HG03439 (cell line): Measurements from ENCODE around the gene MLC1.

Experiments
- ATAC-seq: cut with Tn5 transposase; IDR thresholded peaks from one replicate; pipeline ENCODE4 v1.9.1; 2021; ENCODE audit warnings: mild to moderate bottlenecking, moderate library complexity; ENCODE audit not compliant: unreplicated experiment

The MLC1 gene

DNA sequence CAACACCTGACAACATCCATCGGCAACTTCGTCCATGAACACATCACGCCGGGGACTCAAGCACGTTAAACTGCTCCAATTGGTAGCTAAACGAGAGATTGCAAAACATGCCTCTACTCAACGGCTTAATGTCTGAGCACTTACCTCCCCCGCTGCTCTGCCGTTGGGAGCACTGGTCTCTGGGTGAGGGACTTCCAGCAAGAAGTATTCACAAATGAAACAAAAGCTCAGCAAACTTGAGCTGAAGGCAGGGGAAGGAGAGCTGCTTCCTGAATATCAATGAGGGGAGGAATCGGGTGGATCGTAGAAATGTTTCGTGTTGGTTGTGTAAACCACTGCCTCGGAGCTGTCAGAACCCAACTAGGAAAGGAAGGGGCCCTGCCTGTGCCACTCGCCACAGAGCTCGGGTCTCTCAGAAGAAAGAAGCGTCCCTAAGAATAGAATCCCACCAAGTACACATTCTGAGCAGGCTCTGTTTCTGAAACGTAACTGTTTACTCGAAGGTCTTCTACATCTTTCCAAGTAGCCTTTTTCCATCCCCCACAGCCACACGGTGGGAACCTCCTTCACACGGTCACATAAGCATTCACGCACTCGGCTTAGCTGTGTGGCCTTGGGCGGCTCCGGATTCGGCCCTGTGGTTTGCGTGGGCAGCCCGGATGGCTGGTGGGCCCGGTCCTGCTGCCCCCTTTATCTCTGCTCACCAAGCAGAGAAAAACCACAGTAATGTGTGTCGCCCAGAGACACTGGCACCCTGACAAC is at the start of gene MLC1:
Gene MLC1 (minus strand): TSS at position 216 of the 762 bp plus-strand sequence. CDS start 524 bp downstream, outside the sequence.
- ATAC-seq = no peak

DNA sequence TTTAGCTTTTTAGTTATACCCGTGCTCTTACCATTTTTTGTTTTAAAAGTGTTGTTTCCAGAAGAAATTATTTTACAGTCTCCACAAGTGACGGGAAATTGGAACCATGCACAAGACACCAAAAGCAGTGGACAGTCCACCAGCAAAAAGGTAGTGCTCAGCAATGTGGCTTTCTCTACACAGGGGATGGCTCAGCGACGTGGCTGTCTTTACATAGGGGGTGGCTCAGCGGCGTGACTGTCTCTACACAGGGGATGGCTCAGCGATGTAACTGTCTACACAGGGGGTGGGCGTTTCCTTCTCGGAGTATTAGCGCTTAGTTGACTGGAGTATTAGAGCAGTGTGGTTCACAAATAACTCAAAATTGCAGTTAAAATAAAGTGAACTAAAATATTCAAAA is 49.3 kb upstream of the MLC1 start:
- ATAC-seq = no peak

DNA sequence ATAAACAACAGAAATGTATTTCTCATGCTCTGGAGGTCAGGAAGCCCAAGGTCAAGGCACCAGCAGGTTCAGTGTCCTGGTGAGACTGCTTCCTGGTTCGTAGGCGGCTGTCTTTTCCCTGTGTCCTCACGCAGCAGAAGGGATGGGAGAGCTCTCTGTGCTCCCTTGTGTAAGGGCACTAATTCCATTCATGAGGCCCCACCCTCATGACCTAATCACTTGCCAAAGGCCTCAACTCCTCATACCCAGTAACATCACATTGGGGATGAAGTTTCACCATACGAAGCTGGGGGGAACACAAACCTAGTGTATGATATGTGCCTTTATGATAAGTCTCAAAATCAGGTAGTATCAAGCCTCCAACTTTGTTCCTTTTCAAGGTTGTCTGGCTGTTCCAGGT is 46.7 kb upstream of the MLC1 start:
- ATAC-seq = no peak

DNA sequence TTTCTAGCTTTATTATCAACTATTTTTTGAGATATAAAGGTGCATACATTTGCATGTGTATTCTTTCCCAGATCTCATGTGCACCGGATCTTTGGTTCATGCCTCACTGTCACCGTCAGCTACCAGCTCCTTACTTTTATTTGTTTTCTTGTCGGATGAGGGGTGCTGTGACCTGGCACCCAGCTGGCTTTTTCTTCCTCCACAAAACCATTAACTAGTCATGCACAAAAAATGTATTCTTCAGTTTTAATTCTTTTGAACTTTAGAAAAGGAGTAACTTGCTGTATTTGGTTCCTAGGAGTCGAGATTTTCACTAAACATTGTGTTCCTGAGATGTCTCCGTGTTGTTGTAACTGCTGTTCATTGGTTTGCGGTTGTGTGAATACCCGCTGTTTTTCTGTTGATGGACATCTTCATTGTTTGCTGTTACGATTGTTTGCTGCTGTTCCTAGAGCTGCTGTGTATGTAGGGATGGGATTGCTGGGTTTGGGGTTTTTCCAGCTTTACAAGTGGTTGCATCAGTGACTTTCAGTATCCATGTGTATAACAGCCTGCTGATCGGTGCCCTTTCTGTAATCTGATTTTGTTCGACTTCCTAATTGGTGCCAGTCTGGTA is 44.0 kb upstream of the MLC1 start:
- ATAC-seq = no peak

DNA sequence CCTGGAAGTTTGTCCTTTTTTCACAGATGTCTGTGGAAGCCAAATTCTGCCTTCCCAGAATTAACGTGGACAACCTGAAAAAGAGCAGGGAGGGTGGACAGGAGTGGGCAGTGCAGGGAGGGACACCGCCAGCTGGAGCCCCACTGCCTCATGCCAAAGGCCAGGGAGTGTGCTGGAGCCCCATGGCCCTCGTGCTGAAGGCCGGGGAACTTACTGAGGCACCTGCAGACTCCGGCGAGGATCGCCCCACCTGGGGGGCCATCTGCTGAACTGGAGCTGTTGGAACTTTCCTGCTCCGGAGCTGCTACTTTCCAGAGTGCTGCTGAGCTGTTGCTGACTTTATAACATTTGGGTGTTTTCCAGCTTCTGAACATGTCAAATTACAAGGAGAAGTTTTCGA is 39.8 kb upstream of the MLC1 start:
- no peak for ATAC-seq

DNA sequence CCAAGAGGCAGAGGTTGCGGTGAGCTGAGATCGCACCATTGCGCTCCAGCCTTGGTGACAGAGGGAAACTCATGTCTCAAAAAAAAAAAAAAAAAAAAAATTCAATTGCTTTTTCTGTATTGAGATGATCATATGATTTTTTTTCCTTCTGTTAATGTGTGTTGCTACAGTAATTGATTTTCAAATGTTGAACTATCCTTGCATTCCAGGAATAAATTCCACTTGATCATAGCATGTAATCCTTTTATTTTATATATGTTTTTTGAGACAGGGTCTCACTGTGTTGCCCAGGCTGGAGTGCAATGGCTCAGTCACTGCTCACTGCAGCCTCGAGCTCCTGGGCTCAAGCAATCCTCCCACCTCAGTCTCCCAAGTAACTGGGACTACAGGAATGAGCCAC is 37.9 kb upstream of the MLC1 start:
- no peak for ATAC-seq

DNA sequence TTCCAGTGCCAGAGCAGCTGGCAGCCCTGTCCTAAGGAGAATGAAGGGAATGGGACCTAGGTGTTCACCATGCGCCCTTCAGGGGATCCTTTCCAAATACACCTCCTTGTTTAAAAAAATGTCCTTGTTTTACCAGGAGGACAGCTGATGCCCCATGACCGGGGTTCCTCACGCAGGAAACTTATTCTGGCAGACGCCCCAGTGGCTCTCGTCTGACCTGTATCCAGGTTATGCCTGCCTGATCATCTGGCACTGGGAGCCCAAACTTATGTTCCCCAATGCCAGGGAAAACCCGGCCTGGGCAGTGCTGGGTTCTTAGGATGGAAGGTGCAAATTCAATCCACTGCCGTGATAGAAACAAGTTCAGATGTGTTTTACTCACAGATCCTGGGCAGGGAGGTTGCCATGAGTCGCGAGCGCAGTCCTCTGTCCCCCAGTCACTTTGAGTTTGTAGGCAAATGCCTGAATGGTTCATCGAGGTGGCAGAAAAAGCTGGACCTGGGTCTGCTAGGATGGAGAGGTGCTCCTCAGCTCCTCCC is 36.0 kb upstream of the MLC1 start:
- no peak for ATAC-seq

DNA sequence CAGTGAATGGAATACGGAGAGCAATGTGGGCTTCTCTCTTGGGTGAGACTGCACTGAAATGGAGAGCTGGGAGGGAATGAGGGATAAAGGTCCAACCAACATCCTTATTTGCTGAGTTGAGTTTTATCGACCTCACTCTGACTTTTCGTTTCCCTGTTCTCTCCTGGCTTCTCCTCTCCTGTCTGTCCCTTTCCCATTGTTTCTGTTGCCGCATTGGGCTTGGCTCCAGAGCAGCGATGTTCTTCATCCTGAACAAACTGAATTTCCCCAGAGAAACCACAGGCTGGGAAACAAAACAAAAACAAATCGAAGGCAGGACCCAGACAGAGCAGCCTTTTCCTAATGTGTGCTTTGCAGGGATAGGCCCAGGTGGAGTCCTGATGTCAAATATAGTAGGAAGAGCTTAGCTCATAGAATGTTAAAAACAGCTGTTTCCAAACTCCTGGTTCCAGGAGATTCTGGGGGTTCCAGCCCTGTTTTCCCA is 34.6 kb upstream of the MLC1 start:
- no peak for ATAC-seq

DNA sequence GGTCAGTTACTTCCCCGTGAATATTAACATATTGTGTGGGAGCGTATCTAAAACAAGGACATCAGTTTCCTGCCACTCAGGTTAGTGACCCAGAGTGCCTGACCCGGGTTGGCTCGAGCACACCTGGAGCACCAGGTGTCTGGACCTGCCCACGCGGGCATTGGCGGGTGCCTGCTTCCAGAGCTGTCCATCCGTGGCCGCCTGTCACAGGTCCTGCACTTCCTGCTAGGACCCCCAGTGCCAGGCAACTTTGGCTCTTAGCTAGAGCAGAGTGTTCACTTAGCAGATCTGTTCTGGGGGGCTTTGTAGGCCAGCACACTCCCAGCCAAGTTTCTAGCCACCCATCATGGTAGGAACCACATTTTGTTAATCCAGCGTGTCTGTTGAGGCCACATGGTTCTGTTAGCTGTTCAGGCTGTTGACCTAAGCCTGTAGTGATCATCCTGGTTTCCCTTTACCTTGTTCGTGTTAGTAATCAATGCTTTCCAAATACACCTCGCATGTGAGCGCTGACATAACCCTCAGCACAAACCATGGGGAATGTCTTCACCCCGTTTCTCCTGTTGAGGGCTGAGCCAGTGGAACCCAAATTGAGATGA is 34.0 kb upstream of the MLC1 start:
- no peak for ATAC-seq

DNA sequence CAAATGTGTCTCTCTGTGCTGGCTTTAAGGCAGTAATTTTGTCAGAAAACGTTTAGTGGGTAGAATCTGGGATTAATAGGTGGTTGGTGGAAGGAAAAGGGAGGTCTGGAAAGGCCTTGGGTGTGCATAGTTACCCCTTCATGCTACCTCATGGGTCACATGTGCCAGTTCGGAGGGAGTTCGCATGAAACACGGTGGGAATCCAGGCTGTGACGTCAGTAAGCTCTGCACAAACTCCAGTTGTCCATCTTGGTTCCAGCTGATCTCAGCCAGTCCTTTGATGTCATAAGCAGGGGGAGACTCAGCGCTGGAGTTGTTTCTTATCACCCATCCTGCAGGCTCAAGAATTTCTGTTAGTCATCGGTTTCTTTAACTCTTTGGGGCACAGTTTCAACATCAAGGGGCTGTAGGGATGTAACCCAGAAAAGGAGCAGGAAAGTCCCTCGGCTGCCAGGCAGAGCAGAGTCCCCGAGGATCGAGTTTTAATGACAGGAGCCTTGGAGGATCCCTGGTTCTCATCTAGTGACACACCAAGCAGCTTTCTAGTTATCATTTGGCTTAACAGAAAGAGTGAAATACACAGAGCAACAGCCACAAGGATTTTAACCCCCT is 33.4 kb upstream of the MLC1 start:
- no peak for ATAC-seq

DNA sequence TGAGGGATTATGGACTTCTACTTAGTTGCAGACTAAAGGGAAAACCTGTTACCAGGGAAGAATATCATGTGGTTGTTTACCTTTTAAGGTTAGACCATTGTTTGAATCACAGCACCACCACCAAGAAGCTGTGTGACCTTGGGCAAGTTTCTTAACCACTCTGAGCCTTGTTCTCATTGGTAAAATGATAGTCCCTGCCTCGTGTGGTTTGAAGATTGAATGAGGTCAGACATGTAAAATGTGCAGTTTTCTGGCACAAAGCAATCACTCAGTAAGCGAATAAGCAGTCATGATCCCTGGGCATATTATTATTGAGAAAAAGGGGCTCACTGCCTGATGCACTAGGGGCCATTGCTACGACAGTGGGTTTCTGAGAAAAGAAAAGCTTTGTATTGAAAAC is 32.9 kb upstream of the MLC1 start:
- ATAC-seq = no peak

DNA sequence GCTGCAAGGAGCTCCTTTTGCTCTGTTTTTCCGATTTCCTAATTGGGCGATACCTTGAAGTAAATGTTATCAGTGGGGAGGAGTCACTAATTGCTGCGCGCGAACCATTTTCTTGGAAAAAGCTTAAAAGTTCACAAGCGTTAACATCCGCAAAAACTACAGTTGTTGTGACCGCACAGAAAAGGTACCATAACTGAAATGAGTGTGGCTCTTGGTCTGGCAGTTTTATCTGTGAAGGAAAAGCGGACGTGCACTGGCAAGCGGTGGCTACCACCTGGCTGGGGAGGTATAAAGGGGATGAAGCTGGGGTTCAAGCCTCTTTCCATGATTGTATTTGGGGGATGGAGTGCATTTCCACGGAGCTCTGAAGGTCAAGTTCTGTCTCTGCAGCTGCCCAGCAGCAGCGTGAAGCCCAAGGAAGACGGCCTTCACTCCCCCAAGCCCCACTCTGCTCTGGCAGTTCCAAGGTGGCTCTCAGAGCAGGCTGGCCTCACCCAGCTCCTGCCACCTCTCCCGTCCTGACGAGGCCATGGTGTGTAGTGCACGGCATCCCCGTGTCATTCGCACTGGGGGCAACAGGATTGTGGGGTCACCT is 32.0 kb upstream of the MLC1 start:
- ATAC-seq = no peak

DNA sequence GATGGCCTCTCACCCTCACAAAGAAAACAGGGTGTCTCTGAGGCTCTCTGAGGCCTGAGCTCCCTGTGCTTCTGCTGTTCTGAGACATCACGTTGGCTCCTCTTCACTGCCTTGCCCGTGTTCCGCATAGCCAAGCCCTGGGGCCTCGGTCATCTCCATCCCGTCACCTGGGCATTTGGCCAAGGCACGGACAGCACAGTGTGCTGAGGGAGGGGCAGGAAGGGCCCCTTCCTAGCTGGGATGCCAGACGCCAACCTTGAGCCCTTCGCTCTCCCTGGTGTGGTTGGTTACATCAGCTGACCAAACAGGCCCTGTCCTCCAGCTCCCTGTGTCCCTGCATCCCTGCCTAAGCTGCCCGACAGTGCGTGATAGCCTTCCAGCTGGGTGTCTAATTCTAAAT is 30.5 kb upstream of the MLC1 start:
- ATAC-seq = no peak

DNA sequence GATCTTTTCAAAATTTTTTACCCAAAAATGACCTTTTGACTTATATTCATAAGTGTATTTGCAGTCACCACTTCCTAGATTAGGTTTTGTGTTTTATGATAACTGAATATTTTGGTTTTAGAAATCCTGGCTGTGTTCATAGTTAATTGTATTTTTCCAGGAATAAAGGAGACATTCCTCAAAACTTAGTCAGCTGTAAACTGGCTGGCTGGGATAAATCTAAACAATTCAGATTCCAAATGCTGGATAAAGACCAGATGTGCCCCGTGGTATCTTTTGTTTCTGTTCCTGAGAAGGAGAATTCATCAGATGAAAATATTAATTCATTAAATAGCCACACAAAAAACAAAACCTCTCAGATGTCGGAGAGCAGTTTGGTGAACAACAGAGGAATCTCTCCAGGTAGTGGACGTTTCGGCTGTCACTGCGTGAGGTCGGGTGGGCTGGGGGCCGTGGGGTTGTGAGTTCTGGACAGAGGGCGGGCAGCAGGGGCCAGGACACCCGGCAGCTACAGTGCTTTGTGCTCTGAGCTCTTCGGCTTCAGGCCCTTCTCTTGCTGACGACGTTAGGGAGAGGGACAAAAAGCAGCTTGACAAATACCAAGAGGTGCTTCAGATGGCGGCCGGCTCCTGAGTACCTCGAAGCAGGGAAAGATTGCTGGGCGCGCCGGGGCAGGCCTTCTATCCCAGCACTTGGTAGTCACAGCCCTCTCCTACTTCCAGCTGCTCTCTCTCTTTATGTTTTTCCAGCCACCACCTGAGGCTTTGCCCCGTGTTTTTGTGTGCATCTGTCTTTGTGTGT is 29.2 kb upstream of the MLC1 start:
- no peak for ATAC-seq

DNA sequence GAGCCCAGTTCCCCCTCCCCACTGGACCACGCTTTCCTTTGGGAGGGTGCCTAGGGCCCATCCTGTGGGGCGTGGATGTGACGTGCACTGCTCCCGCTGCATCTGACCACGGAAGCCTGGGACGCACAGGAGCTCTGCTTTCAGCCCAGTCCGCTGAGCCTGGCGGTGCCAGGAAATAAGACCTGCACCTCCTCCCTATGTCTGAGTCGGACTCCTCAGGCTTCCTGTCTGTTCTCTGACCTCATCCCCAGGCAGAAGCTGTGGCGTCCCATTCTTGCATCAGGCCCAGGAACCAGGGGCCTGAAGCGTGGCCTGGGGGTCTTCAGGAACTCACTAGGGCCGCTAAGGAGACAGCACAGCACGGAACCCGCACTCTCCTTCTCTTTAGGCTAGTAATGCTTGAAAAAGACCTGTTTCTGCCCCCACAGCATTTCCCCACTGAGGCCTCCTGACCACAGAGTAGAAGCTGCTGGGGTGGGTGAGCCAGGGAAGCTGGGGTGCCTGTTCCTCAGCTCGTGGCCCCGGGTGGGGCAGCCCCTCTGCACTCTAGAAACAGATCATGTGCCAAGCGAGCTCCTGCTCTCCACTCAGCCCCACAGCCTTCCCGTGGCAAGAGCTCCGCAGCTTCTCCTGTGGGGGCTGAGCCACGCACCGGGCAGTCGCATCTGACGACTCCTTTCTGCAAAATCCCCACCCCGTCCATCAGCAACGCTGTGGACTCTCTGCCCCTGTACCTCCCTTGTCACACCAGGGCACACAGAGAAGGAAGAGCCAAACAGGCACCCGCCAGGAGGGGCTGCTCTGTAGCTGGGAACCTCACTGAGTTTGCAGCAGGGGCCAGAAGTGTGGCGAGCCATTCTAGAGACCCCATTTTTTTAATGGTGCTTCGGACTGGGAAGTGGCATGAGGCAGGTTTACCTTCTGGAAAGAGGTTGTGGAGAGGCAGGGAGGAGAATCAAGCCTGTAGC is 27.2 kb upstream of the MLC1 start:
- no peak for ATAC-seq

DNA sequence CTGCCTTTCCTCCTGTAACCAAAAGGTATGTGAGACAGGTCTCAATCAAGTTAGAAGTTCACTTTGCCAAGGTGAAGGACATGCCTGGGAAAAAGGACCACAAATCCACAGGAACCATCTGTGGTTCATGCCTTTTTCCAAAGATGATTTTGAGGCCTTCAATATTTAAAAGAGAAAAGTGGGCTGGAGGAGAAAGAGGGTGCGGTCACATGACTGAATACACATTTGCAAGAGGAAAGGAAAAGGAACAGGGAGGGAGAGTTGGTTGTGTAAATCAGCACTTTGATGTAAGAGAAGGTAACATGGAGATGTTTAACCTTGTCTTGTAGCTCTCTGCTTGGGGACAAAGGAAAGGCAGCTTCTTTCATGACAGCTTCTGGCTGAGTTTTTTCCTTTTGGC is 25.8 kb upstream of the MLC1 start:
- no peak for ATAC-seq

DNA sequence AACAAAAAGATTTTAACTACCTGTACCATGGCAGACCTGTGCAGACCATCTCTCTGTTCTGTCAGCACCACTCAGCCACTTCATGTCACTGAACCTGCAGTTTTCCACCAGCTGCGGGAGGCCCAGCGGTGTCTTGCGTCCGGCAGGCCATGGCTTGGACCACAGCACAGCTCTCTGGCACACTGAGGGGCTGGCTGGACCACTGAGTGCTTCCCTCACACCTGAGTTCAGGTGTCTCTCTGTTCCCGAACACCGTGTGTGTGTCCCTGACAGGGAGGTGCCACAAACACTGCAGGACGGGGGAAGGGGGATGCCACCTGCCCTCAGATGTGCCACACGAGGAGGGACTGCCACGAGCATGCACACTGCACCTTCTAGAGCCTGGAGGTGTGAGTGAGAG is 22.3 kb upstream of the MLC1 start:
- no peak for ATAC-seq

DNA sequence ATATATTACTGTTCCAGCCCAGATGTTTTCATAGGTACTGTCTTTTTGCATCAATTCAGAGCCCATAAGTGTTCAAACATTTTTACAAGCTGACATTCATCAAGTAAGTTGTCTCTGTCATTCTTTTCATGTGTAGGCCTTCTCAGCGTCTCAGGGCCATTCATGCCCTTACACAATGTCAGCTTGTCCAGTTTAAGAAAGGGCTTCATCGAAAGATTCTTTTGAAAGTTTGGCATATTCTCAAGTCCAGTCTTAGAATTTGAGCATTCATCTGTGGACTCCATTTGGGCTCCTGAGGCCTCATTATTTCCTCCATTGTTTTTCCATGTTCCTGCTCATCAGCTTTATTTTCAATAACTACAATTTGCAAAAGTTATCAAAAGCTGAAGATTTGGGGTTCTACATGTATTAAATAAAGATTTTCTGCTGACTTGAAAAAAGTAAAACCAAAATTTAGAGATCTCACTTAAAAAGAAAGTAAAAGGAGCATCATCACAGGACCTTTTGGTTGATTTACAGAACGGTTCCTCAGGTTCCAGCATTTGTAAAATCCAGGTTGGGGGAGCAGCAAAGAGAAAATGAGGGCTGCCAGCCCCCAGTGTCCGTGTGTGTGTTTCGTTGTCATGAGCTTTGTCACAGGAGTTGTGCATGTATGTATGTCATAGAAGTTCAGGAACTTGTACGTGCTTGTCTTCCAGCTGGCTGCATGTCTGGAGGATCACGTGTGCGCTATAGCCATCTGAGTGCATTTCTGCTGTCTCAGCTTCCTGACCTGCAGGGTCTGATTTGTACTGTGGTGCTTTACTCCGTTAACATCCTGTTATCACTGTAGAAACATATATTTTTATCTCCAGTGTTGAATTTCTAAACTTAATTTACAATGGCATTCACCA is 20.2 kb upstream of the MLC1 start:
- no peak for ATAC-seq
